Measurements from ENCODE around the gene MLH3.

GRCh38 chr14:74965486-74966153, 85.6 kb downstream of the MLH3 start:
- TF ChIP-seq CTCF (conservative IDR thresholded peaks at IDR 0.05; ENCODE audit: low read length) (no peak), EZH2phosphoT487 (IDR thresholded peaks at IDR 0.05; ENCODE audit: borderline replicate concordance) (no peak)

All from Loucy (cell line).